ENCODE data around the gene ATP1B4.

DNA sequence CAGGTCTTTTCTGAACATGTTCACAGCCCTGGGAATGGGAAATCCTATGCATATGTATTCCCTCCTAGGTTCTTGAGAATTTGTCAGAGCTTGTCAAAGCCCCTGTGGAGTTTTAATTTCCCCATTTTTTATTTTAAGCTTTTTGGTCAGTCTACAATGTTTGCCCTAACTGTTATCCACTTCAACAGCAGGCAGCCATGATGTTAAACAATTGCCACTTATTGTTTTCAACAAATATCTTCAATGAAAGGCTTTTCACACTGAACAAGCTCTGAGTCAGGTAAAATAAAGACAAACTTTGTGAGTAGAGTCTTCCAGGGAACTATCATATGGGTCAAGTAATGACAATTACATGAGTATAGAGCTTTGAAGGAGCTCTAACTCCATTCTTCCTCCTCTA is 25.0 kb upstream of the ATP1B4 start:
- TF ChIP-seq, protein P1, sequence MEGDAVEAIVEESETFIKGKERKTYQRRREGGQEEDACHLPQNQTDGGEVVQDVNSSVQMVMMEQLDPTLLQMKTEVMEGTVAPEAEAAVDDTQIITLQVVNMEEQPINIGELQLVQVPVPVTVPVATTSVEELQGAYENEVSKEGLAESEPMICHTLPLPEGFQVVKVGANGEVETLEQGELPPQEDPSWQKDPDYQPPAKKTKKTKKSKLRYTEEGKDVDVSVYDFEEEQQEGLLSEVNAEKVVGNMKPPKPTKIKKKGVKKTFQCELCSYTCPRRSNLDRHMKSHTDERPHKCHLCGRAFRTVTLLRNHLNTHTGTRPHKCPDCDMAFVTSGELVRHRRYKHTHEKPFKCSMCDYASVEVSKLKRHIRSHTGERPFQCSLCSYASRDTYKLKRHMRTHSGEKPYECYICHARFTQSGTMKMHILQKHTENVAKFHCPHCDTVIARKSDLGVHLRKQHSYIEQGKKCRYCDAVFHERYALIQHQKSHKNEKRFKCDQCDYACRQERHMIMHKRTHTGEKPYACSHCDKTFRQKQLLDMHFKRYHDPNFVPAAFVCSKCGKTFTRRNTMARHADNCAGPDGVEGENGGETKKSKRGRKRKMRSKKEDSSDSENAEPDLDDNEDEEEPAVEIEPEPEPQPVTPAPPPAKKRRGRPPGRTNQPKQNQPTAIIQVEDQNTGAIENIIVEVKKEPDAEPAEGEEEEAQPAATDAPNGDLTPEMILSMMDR (IDR thresholded peaks at IDR 0.05) = no peak
- no peak for TF ChIP-seq POLR2A (IDR thresholded peaks at IDR 0.05)

Data from body of pancreas (tissue), 4 donors.